Keratinocyte (primary cell): Measurements from ENCODE around the gene JOSD1. TPM values are rescaled to one million over a fixed set of nuclear protein-coding genes. Genes with fewer than 3 reads are reported as not detected.

Experiments
- DNase-seq: peaks from one replicate; pipeline ENCODE4 v3.0.0-alpha.2; 2011; ENCODE audit warnings: low read depth, missing footprints, low spot score
- FAIRE-seq: peaks from 2 replicates; lab custom pipeline; 2011; peaks lifted over from hg19 to GRCh38; lab: Jason Lieb, UNC
- H2AFZ ChIP-seq: 2 replicates; pipeline ENCODE4 v1.6.0; 2012; ENCODE audit warnings: low read length, control low read depth, inconsistent platforms; ENCODE audit not compliant: control insufficient read depth
- H3K27ac ChIP-seq: 2 replicates; pipeline ENCODE4 v1.5.1; 2011; ENCODE audit warnings: low read length; ENCODE audit not compliant: control insufficient read depth, insufficient read depth
- H3K27me3 ChIP-seq: 3 replicates; pipeline ENCODE4 v1.6.0; 2011; ENCODE audit warnings: low read length; ENCODE audit not compliant: control insufficient read depth, insufficient read depth; ENCODE audit errors: extremely low read depth
- H3K36me3 ChIP-seq, 2 experiments: 2 replicates in 1 of 2; 3 replicates in 1 of 2; pipeline ENCODE4 v1.5.1; 2011; ENCODE audit warnings: low read length in 2 of 2, mild to moderate bottlenecking in 1 of 2; ENCODE audit not compliant: control insufficient read depth in 2 of 2, insufficient read depth in 2 of 2; ENCODE audit errors: extremely low read depth in 1 of 2
- H3K4me1 ChIP-seq: 3 replicates; pipeline ENCODE4 v1.5.1; 2011; ENCODE audit warnings: low read length; ENCODE audit not compliant: control insufficient read depth, insufficient read depth; ENCODE audit errors: extremely low read depth
- H3K4me2 ChIP-seq: 3 replicates; pipeline ENCODE4 v1.6.0; 2011; ENCODE audit warnings: low read depth, low read length; ENCODE audit not compliant: control insufficient read depth, insufficient read depth; ENCODE audit errors: extremely low read depth
- H3K4me3 ChIP-seq, 3 experiments: fragments of 200-600 bp in 1 of 3; sonication (generic) in 1 of 3; 2 replicates in 2 of 3; 3 replicates in 1 of 3; pipeline ENCODE4 v1.5.1; 2011 to 2016; ENCODE audit warnings: low read length in 3 of 3, mild to moderate bottlenecking in 3 of 3, control low read depth in 2 of 3, inconsistent platforms in 1 of 3, low read depth in 1 of 3, mixed read lengths in 1 of 3, mixed run types in 1 of 3, moderate library complexity in 1 of 3; ENCODE audit not compliant: control insufficient read depth in 2 of 3, insufficient read depth in 2 of 3; ENCODE audit errors: extremely low read depth in 1 of 3
- H3K79me2 ChIP-seq: 2 replicates; pipeline ENCODE4 v1.6.0; 2012; ENCODE audit warnings: low read length; ENCODE audit not compliant: control insufficient read depth, insufficient read depth
- H3K9ac ChIP-seq: 3 replicates; pipeline ENCODE4 v1.6.0; 2011; ENCODE audit warnings: low read length; ENCODE audit not compliant: control insufficient read depth, insufficient read depth; ENCODE audit errors: extremely low read depth
- H3K9me1 ChIP-seq: 3 replicates; pipeline ENCODE4 v1.6.0; 2011; ENCODE audit warnings: low read length; ENCODE audit not compliant: control insufficient read depth, insufficient read depth; ENCODE audit errors: extremely low read depth
- H3K9me3 ChIP-seq: 2 replicates; pipeline ENCODE4 v1.5.1; 2012; ENCODE audit warnings: low read depth, low read length; ENCODE audit not compliant: control insufficient read depth
- H4K20me1 ChIP-seq: 3 replicates; pipeline ENCODE4 v1.6.0; 2011; ENCODE audit warnings: low read length; ENCODE audit not compliant: control insufficient read depth, insufficient read depth; ENCODE audit errors: extremely low read depth
- CTCF ChIP-seq, 3 experiments: IDR thresholded peaks in 1 of 3; conservative IDR thresholded peaks in 1 of 3; optimal IDR thresholded peaks in 1 of 3; 2 replicates in 2 of 3; 3 replicates in 1 of 3; pipeline versions ENCODE3 to v1.5.1; 2011; ENCODE audit warnings: low read length in 3 of 3, mild to moderate bottlenecking in 3 of 3, moderate library complexity in 2 of 3, control low read depth in 1 of 3, inconsistent platforms in 1 of 3; ENCODE audit not compliant: insufficient read depth in 2 of 3; ENCODE audit errors: extremely low read depth in 1 of 3
- EZH2 ChIP-seq: IDR thresholded peaks from one replicate; pipeline ENCODE4 v1.6.1; 2012; ENCODE audit warnings: inconsistent platforms, mild to moderate bottlenecking, low read length, moderate library complexity
- dilution Hi-C: fragments of 300-500 bp; cut with MboI; formaldehyde crosslinking; loops from one replicate; pipeline ENCODE4 v1.7.0; 2020; ENCODE audit warnings: low sequenced_read_pairs; ENCODE audit not compliant: extremely low pct_ligation_motif_present
- polyA plus RNA-seq, 5 experiments: library from polyadenylated mRNA; depleted of rRNA in 3 of 5; stranded (reverse) in 3 of 5; stranded (forward) in 1 of 5; unstranded in 1 of 5; fragments of >200 nt; gene quantifications; 1 replicate in 1 of 5; 2 replicates in 3 of 5; 3 replicates in 1 of 5; pipeline versions ENCODE4 v1.2.1 to v1.2.3, GENCODE V29; 2011 to 2012; ENCODE audit warnings: missing spikeins in 2 of 5, low read depth in 1 of 5, low replicate concordance in 1 of 5

JOSD1 gene
- polyA plus RNA-seq, 1 donor (not counting 4 experiments of a cell fraction or from before 2014, with no cell fraction given): 32.6 TPM

- Histone ChIP-seq H3K4me3 (no peak overlapping the region), H3K27me3 (no peaks in the 10 kb centered on the region), H2AFZ (no peak overlapping the region), H3K79me2 (no peaks in the 10 kb centered on the region), H3K27ac (no peak overlapping the region), H4K20me1 (peaks cover 2% of the 10 kb centered on the region), H3K9me1 (no peaks in the 10 kb centered on the region), H3K9me3 (no peaks in the 10 kb centered on the region), H3K9ac (no peak overlapping the region), H3K36me3 (peaks cover 52 to 55% of the 10 kb centered on the region in 2 experiments), H3K4me1 (peaks cover 5% of the 10 kb centered on the region), H3K4me2 (no peak overlapping the region)
- dilution Hi-C loops: no loop called here
- no peak for FAIRE-seq
- no peak for TF ChIP-seq EZH2
- TF ChIP-seq CTCF (optimal IDR thresholded peaks at IDR 0.05 in 1 of 3, IDR thresholded peaks at IDR 0.05 in 1 of 3, conservative IDR thresholded peaks at IDR 0.05 in 1 of 3; ENCODE audit: extremely low read depth in 1 of 3, insufficient read depth in 2 of 3, low read length in 3 of 3): no peak
- no peak for DNase-seq
Observed at GRCh38 chr22:38729946-38730345, 29.2 kb upstream of the JOSD1 start.

- no peaks in the 10 kb centered on the region for H3K9me1 ChIP-seq
- H3K9ac ChIP-seq: no peak overlapping the region
- no peak for TF ChIP-seq CTCF (optimal IDR thresholded peaks at IDR 0.05 in 1 of 3, IDR thresholded peaks at IDR 0.05 in 1 of 3, conservative IDR thresholded peaks at IDR 0.05 in 1 of 3; ENCODE audit: extremely low read depth in 1 of 3, insufficient read depth in 2 of 3, low read length in 3 of 3)
- TF ChIP-seq EZH2: no peak
- FAIRE-seq (no peak), DNase-seq (no peak)
- no peak overlapping the region for H2AFZ ChIP-seq
- H3K27me3 ChIP-seq: no peaks in the 10 kb centered on the region
- H3K79me2 ChIP-seq: no peaks in the 10 kb centered on the region
- dilution Hi-C loops: no loop called here
- no peak overlapping the region for H3K27ac ChIP-seq
- no peak overlapping the region for H3K4me3 ChIP-seq
- H3K9me3 ChIP-seq: no peaks in the 10 kb centered on the region
- peaks cover 58 to 60% of the 10 kb centered on the region in 2 experiments for H3K36me3 ChIP-seq
- peaks cover 5% of the 10 kb centered on the region for H3K4me1 ChIP-seq
- no peak overlapping the region for H3K4me2 ChIP-seq
- peaks cover 2% of the 10 kb centered on the region for H4K20me1 ChIP-seq
Observed at GRCh38 chr22:38728871-38729796, 28.4 kb upstream of the JOSD1 start.
